Body of pancreas (tissue), 4 donors: ENCODE measurements around the gene SAMD9. TPM values are rescaled to one million over a fixed set of nuclear protein-coding genes. Genes with fewer than 3 reads are reported as not detected.
"Not testable (repeated sequence)": the region's sequence is repeated elsewhere in the genome, so short reads cannot be mapped to it uniquely, and the experiment has no call there.

Experiments used
- ATAC-seq: fragments of 150-250 bp; one replicate; pipeline ENCODE4 v1.9.1; 2016
- DNase-seq, 4 donors: peaks; one replicate each; pipeline ENCODE4 v3.0.0-alpha.2; 2019
- H3K27ac ChIP-seq, 4 donors: fragments of 200-600 bp; sonication (generic); 1 replicate in 3 of 4; 2 replicates in 1 of 4; pipeline versions ENCODE4 v1.5.1 to v1.6.1; 2016 to 2019; ENCODE audit warnings: mild to moderate bottlenecking in 1 of 4, mixed read lengths in 1 of 4, moderate library complexity in 1 of 4
- H3K27me3 ChIP-seq, 2 donors: fragments of 200-600 bp; sonication (generic); one replicate each; pipeline ENCODE4 v1.6.0; 2016; ENCODE audit warnings: mild to moderate bottlenecking in 1 of 2
- H3K36me3 ChIP-seq, 2 donors: fragments of 200-600 bp; sonication (generic); replicated peaks in 1 of 2; 2 replicates each; pipeline ENCODE4 v1.5.1; 2016; ENCODE audit warnings: low read depth in 2 of 2; ENCODE audit not compliant: insufficient read depth in 1 of 2
- H3K4me1 ChIP-seq: fragments of 200-600 bp; sonication (generic); one replicate; pipeline ENCODE4 v1.6.0; 2016
- H3K4me3 ChIP-seq, 2 donors: fragments of 200-600 bp; sonication (generic); 1 replicate in 1 of 2; 2 replicates in 1 of 2; pipeline ENCODE4 v1.5.1; 2016 to 2019
- H3K9me3 ChIP-seq, 3 donors: fragments of 200-600 bp; sonication (generic); 1 replicate in 2 of 3; 2 replicates in 1 of 3; pipeline ENCODE4 v1.5.1; 2016
- POLR2A ChIP-seq, 3 donors: fragments of 450-650 bp; IDR thresholded peaks; one replicate each; pipeline ENCODE4 v1.6.1; 2016; ENCODE audit warnings: antibody characterized with exemption in 3 of 3, mild to moderate bottlenecking in 2 of 3
- WGBS, 2 donors: methylation state at CpG; one replicate each; pipeline ENCODE4 v1.1.5; 2017; 5-methylcytosine and 5-hydroxymethylcytosine counted together
- intact Hi-C: fragments of 100-400 bp; cut with DNase I; formaldehyde crosslinking; loops from one replicate; pipeline ENCODE4 v1.15.1; 2023
- total RNA-seq, 2 donors: library from RNA; depleted of rRNA; stranded (reverse); fragments of >200 nt; gene quantifications; one replicate each; pipeline ENCODE4 v1.1.0, GENCODE V29; 2016
- TF ChIP-seq, protein P1 (sequence below), 7 experiments: fragments of 450-650 bp in 4 of 7; fragments of 200-600 bp in 3 of 7; sonication (generic) in 3 of 7; IDR thresholded peaks; one replicate each; pipeline ENCODE4 v1.5.1; 2016 to 2019; ENCODE audit warnings: antibody characterized with exemption in 7 of 7

The SAMD9 gene
- total RNA-seq, 2 donors from 2014 or later: 4.9 to 5.2 TPM

DNA sequence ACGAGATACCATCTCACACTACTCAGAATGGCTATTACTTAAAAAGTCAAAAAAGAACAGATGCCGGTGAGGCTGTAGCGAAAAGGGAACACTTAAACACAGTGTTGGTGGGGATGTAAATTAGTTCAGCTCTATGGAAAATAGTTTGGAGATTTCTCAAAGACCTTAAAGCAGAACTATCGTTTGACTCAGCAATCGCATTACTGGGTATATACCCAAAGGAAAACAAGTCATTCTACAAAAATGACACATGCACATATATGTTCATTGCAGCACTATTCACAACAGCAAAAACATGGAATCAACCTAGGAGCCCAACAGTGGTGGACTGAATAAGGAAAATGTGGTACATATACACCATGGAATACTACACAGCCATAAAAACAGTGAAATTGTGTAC lies 56.9 kb downstream of the SAMD9 start:
- no peaks in the 10 kb centered on the region for H3K4me1 ChIP-seq
- intact Hi-C loops: no loop called here
- TF ChIP-seq, protein P1, sequence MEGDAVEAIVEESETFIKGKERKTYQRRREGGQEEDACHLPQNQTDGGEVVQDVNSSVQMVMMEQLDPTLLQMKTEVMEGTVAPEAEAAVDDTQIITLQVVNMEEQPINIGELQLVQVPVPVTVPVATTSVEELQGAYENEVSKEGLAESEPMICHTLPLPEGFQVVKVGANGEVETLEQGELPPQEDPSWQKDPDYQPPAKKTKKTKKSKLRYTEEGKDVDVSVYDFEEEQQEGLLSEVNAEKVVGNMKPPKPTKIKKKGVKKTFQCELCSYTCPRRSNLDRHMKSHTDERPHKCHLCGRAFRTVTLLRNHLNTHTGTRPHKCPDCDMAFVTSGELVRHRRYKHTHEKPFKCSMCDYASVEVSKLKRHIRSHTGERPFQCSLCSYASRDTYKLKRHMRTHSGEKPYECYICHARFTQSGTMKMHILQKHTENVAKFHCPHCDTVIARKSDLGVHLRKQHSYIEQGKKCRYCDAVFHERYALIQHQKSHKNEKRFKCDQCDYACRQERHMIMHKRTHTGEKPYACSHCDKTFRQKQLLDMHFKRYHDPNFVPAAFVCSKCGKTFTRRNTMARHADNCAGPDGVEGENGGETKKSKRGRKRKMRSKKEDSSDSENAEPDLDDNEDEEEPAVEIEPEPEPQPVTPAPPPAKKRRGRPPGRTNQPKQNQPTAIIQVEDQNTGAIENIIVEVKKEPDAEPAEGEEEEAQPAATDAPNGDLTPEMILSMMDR (IDR thresholded peaks at IDR 0.05): no peak
- no peak for TF ChIP-seq POLR2A (IDR thresholded peaks at IDR 0.05)
- no peaks in the 10 kb centered on the region for H3K36me3 ChIP-seq
- H3K27ac ChIP-seq: no peak overlapping the region
- ATAC-seq (no peak), DNase-seq (no peak)
- no peaks in the 10 kb centered on the region for H3K27me3 ChIP-seq
- whole genome bisulfite sequencing, 2 donors: 76 to 83% methylated on average over 5 of the region's 5 CpGs
- H3K9me3 ChIP-seq: no peaks in the 10 kb centered on the region
- H3K4me3 ChIP-seq: no peak overlapping the region

GRCh38 chr7:93060025-93060424 lies 57.8 kb downstream of the SAMD9 start:
- no peaks in the 10 kb centered on the region for H3K9me3 ChIP-seq
- intact Hi-C loops: no loop called here
- DNase-seq: no peak

GRCh38 chr7:93056621-93057020 lies 61.2 kb downstream of the SAMD9 start:
- H3K36me3 ChIP-seq, H3K4me3 ChIP-seq, H3K9me3 ChIP-seq, H3K27me3 ChIP-seq, H3K4me1 ChIP-seq, ATAC-seq, DNase-seq, H3K27ac ChIP-seq: not testable (repeated sequence)
- intact Hi-C loops: loop anchor here (10.0 kb wide), 1 partner anchor 442 kb away; no protein-coding TSS in a partner anchor
- 68 to 76% methylated on average over 1 of the region's 1 CpG for WGBS, 2 donors

More at GRCh38 chr7:93060025-93060424, 57.8 kb downstream of the SAMD9 start:
- H3K4me3 ChIP-seq: no peak overlapping the region
- no peak for ATAC-seq
- H3K4me1 ChIP-seq: no peaks in the 10 kb centered on the region
- no peak overlapping the region for H3K27ac ChIP-seq
- H3K27me3 ChIP-seq: no peaks in the 10 kb centered on the region
- WGBS, 2 donors: 56% methylated on average over 6 of the region's 6 CpGs
- H3K36me3 ChIP-seq: no peaks in the 10 kb centered on the region
- no peak for TF ChIP-seq POLR2A (IDR thresholded peaks at IDR 0.05)

DNA sequence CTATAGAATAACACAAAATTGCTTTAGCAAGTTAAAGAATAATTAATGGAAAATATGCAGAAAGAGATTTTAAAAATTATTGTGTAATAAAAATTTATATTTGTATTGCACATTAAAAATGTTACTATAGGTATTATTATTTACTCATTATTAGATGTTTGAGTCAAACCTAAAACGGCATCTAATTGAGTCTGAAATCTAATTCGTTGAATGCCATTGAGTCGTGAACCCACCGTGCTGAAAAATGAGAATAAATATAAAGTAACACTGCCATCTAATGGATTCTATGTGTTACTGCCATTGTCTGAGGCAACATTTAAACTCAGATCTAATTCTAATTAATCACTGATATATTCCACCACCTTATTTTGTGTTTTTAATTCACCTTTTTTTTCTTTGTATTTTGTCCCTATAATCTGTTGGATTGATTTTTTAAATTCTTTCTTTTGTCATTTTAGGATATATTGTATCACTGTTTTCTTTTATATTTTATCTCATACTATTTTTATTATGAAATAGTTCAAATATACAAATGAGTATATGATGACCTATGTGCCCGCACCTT lies 62.2 kb downstream of the SAMD9 start:
- Histone ChIP-seq H3K36me3 (no peaks in the 10 kb centered on the region), H3K27ac (no peak overlapping the region), H3K4me1 (no peaks in the 10 kb centered on the region), H3K9me3 (no peaks in the 10 kb centered on the region), H3K27me3 (no peaks in the 10 kb centered on the region), H3K4me3 (no peak overlapping the region)
- intact Hi-C loops: loop anchor here (10.0 kb wide), 1 partner anchor 441 kb away; no protein-coding TSS in a partner anchor
- ATAC-seq (peak; percentile 53), DNase-seq (no peak)
- WGBS, 2 donors: 2% methylated on average over 5 of the region's 5 CpGs
- TF ChIP-seq POLR2A (IDR thresholded peaks at IDR 0.05): no peak
- TF ChIP-seq, protein P1 (IDR thresholded peaks at IDR 0.05): peak; percentile 36 to 97 (median 83)

GRCh38 chr7:93054975-93055374 lies 62.8 kb downstream of the SAMD9 start:
- ATAC-seq (no peak), DNase-seq (no peak)
- H3K27ac ChIP-seq: no peak overlapping the region
- 11 to 28% methylated on average over 3 of the region's 3 CpGs for WGBS, 2 donors
- TF ChIP-seq POLR2A (IDR thresholded peaks at IDR 0.05): no peak
- H3K9me3 ChIP-seq: no peaks in the 10 kb centered on the region
- no peaks in the 10 kb centered on the region for H3K36me3 ChIP-seq
- H3K27me3 ChIP-seq: no peaks in the 10 kb centered on the region
- H3K4me3 ChIP-seq: no peak overlapping the region
- intact Hi-C loops: loop anchor here (10.0 kb wide), 1 partner anchor 440 kb away; no protein-coding TSS in a partner anchor
- H3K4me1 ChIP-seq: no peaks in the 10 kb centered on the region

GRCh38 chr7:93053949-93054943 lies 63.5 kb downstream of the SAMD9 start:
- Histone ChIP-seq H3K9me3 (no peaks in the 10 kb centered on the region), H3K27ac (no peak overlapping the region), H3K27me3 (no peaks in the 10 kb centered on the region), H3K4me3 (no peak overlapping the region), H3K36me3 (no peaks in the 10 kb centered on the region), H3K4me1 (no peaks in the 10 kb centered on the region)
- intact Hi-C loops: loop anchor here (10.0 kb wide), 1 partner anchor 439 kb away; no protein-coding TSS in a partner anchor
- no peak for ATAC-seq
- 32 to 36% methylated on average over 8 of the region's 8 CpGs for WGBS, 2 donors
- TF ChIP-seq, protein P1 (IDR thresholded peaks at IDR 0.05): no peak
- no peak for TF ChIP-seq POLR2A (IDR thresholded peaks at IDR 0.05)
- no peak for DNase-seq
